Endothelial cell of umbilical vein (primary cell): Measurements from ENCODE around the gene PLLP. TPM values are rescaled to one million over a fixed set of nuclear protein-coding genes. Genes with fewer than 3 reads are reported as not detected.

Source experiments
- BruUV-seq: library from RNA; stranded (reverse); fragments of 400-500 nt; replicated peaks from 2 replicates; lab custom pipeline; 2021; lab: Mats Ljungman, UMichigan
- CTCF ChIA-PET: fragments of 300-600, 350-600 bp; sonication (Branson Sonifier 250); formaldehyde crosslinking; loops from one replicate; lab custom pipeline; 2021; ENCODE audit warnings: antibody characterized with exemption, inconsistent platforms; lab: Charles Lee
- POLR2A ChIA-PET: fragments of 300-600, 350-600 bp; sonication (Branson Sonifier 250); formaldehyde crosslinking; loops from one replicate; lab custom pipeline; 2021; ENCODE audit warnings: antibody characterized with exemption, inconsistent platforms; lab: Charles Lee
- DNase-seq: peaks from one replicate; pipeline ENCODE4 v3.0.0-alpha.2; 2011; ENCODE audit warnings: low read depth, low spot score
- FAIRE-seq: peaks from 2 replicates; lab custom pipeline; 2011; peaks lifted over from hg19 to GRCh38; lab: Jason Lieb, UNC
- H2AFZ ChIP-seq: 2 replicates; pipeline ENCODE4 v1.6.0; 2012; ENCODE audit warnings: low read depth, low read length, control low read depth, inconsistent platforms
- H3K27ac ChIP-seq: 2 replicates; pipeline ENCODE4 v1.5.1; 2011; ENCODE audit warnings: low read depth, mild to moderate bottlenecking, control low read depth, low read length, moderate library complexity; ENCODE audit not compliant: insufficient read depth
- H3K27me3 ChIP-seq, 2 experiments: 2 replicates each; pipeline versions ENCODE4 v1.6.0 to v1.6.1; 2011; ENCODE audit warnings: low read length in 2 of 2, mixed read lengths in 1 of 2; ENCODE audit not compliant: control insufficient read depth in 2 of 2, insufficient read depth in 2 of 2
- H3K36me3 ChIP-seq, 2 experiments: 2 replicates in 1 of 2; 3 replicates in 1 of 2; pipeline ENCODE4 v1.5.1; 2011; ENCODE audit warnings: low read length in 2 of 2, mild to moderate bottlenecking in 1 of 2, moderate library complexity in 1 of 2; ENCODE audit not compliant: control insufficient read depth in 2 of 2, insufficient read depth in 2 of 2; ENCODE audit errors: extremely low read depth in 1 of 2
- H3K4me1 ChIP-seq: 3 replicates; pipeline ENCODE4 v1.5.1; 2011; ENCODE audit warnings: mild to moderate bottlenecking, low read length; ENCODE audit not compliant: control insufficient read depth, insufficient read depth; ENCODE audit errors: extremely low read depth
- H3K4me2 ChIP-seq: 2 replicates; pipeline ENCODE4 v1.6.1; 2011; ENCODE audit warnings: low read length, control low read depth, mixed read lengths; ENCODE audit not compliant: insufficient read depth
- H3K4me3 ChIP-seq, 3 experiments: fragments of 200-600 bp in 1 of 3; sonication (generic), shearing (Covaris generic) in 1 of 3; replicated peaks in 1 of 3; 2 replicates each; pipeline ENCODE4 v1.5.1; 2011 to 2016; ENCODE audit warnings: control low read depth in 3 of 3, low read length in 3 of 3, mild to moderate bottlenecking in 2 of 3, inconsistent platforms in 1 of 3, low read depth in 1 of 3, moderate library complexity in 1 of 3; ENCODE audit not compliant: insufficient read depth in 1 of 3
- H3K79me2 ChIP-seq: 2 replicates; pipeline ENCODE4 v1.6.0; 2012; ENCODE audit warnings: low read length, inconsistent platforms; ENCODE audit not compliant: control insufficient read depth, insufficient read depth
- H3K9ac ChIP-seq: replicated peaks from 2 replicates; pipeline ENCODE3; 2011; ENCODE audit warnings: low read length, control low read depth; ENCODE audit not compliant: insufficient read depth; ENCODE audit errors: extremely low read depth
- H3K9me1 ChIP-seq: replicated peaks from 3 replicates; pipeline ENCODE4 v1.6.0; 2011; ENCODE audit warnings: mild to moderate bottlenecking, low read length; ENCODE audit not compliant: control insufficient read depth, insufficient read depth; ENCODE audit errors: extremely low read depth
- H3K9me3 ChIP-seq: replicated peaks from 2 replicates; pipeline ENCODE4 v1.5.1; 2012; ENCODE audit warnings: low read length, inconsistent platforms; ENCODE audit not compliant: control insufficient read depth, insufficient read depth
- H4K20me1 ChIP-seq: replicated peaks from 2 replicates; pipeline ENCODE3; 2011; ENCODE audit warnings: mild to moderate bottlenecking, low read length; ENCODE audit not compliant: control insufficient read depth, insufficient read depth; ENCODE audit errors: extremely low read depth
- CTCF ChIP-seq, 2 donors: IDR thresholded peaks; 1 replicate in 1 of 2; 2 replicates in 1 of 2; pipeline ENCODE4 v1.5.1; 2011; ENCODE audit warnings: low read length in 2 of 2, mild to moderate bottlenecking in 2 of 2, moderate library complexity in 2 of 2, control low read depth in 1 of 2, inconsistent platforms in 1 of 2, low read depth in 1 of 2; ENCODE audit not compliant: insufficient read depth in 1 of 2; ENCODE audit errors: extremely low read depth in 1 of 2
- EZH2 ChIP-seq: IDR thresholded peaks from 2 replicates; pipeline ENCODE4 v1.6.1; 2012; ENCODE audit warnings: borderline replicate concordance, low read depth, mild to moderate bottlenecking, moderate library complexity, low read length, inconsistent platforms; ENCODE audit not compliant: severe bottlenecking
- FOS ChIP-seq: IDR thresholded peaks from 2 replicates; pipeline ENCODE4 v1.6.1; 2011; ENCODE audit warnings: mild to moderate bottlenecking, low read length, moderate library complexity, borderline replicate concordance; ENCODE audit not compliant: insufficient read depth
- GATA2 ChIP-seq: IDR thresholded peaks from 2 replicates; pipeline ENCODE4 v1.7.0; 2011; ENCODE audit warnings: low read depth, mild to moderate bottlenecking, moderate library complexity, mixed read lengths, low read length; ENCODE audit not compliant: insufficient read length, insufficient read depth
- JUN ChIP-seq: IDR thresholded peaks from 2 replicates; pipeline ENCODE4 v1.6.1; 2011; ENCODE audit warnings: borderline replicate concordance, low read depth; ENCODE audit not compliant: insufficient read length, insufficient read depth
- MYC ChIP-seq: IDR thresholded peaks from one replicate; pipeline ENCODE4 v1.6.1; 2011; ENCODE audit warnings: mild to moderate bottlenecking, low read depth, low read length
- POLR2A ChIP-seq: IDR thresholded peaks from 2 replicates; pipeline ENCODE4 v1.6.1; 2012; ENCODE audit warnings: low read depth, mild to moderate bottlenecking, control low read depth, low read length
- POLR2AphosphoS5 ChIP-seq: IDR thresholded peaks from 2 replicates; pipeline ENCODE4 v1.6.1; 2012; ENCODE audit warnings: low read depth, mild to moderate bottlenecking, control low read depth, low read length, moderate library complexity; ENCODE audit not compliant: insufficient read depth
- dilution Hi-C: fragments of 300-500 bp; cut with MboI; formaldehyde crosslinking; loops from one replicate; pipeline ENCODE4 v1.15.0; 2019; ENCODE audit warnings: low sequenced_read_pairs; ENCODE audit not compliant: extremely low pct_ligation_motif_present
- intact Hi-C: fragments of 100-400 bp; cut with micrococcal nuclease; formaldehyde crosslinking; loops from one replicate; pipeline ENCODE4 v1.10.0; 2022
- polyA plus RNA-seq, 4 experiments: library from polyadenylated mRNA; depleted of rRNA in 3 of 4; stranded (reverse) in 3 of 4; unstranded in 1 of 4; fragments of >200 nt; gene quantifications; 2 replicates each; pipeline versions ENCODE4 v1.2.1 to v1.2.3, GENCODE V29; 2011 to 2012; ENCODE audit warnings: missing spikeins in 1 of 4
- total RNA-seq: library from RNA; stranded (reverse); gene quantifications from 2 replicates; pipeline ENCODE4 v1.2.3, GENCODE V29; 2021
- TF ChIP-seq, protein P1 (sequence below): IDR thresholded peaks from 2 replicates; pipeline ENCODE4 v1.6.1; 2011; ENCODE audit not compliant: insufficient read depth, insufficient read length

PLLP gene
- total and polyA plus RNA-seq, 2 donors (not counting 3 experiments of a cell fraction or from before 2014, with no cell fraction given) = 4.4 to 14.4 TPM

GRCh38 chr16:57273826-57274225, 10.6 kb downstream of the PLLP start:
- no peak for DNase-seq
- TF ChIP-seq POLR2A = no peak
- no peak for TF ChIP-seq CTCF (IDR thresholded peaks at IDR 0.05; ENCODE audit: extremely low read depth in 1 of 2, insufficient read depth in 1 of 2, low read depth in 1 of 2, low read length in 2 of 2)
- TF ChIP-seq, protein P1, sequence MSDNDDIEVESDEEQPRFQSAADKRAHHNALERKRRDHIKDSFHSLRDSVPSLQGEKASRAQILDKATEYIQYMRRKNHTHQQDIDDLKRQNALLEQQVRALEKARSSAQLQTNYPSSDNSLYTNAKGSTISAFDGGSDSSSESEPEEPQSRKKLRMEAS = no peak
- no peak for TF ChIP-seq JUN
- TF ChIP-seq GATA2 = no peak
- no peak for TF ChIP-seq EZH2
- TF ChIP-seq FOS = no peak
- TF ChIP-seq POLR2AphosphoS5 = no peak
- no peak for TF ChIP-seq MYC
- no peaks in the 10 kb centered on the region for H3K9me3 ChIP-seq
- BruUV-seq = no TSS peak
- H3K9me1 ChIP-seq = no peaks in the 10 kb centered on the region
- no peaks in the 10 kb centered on the region for H4K20me1 ChIP-seq
- POLR2A ChIA-PET = interaction anchor here (0.6 kb wide), 1 partner anchor 81 kb away, joined by 5 read pairs; no protein-coding TSS in a partner anchor
- no peak overlapping the region for H2AFZ ChIP-seq
- CTCF ChIA-PET = no interaction called here
- no peak overlapping the region for H3K4me2 ChIP-seq
- H3K79me2 ChIP-seq = no peaks in the 10 kb centered on the region
- no peaks in the 10 kb centered on the region for H3K36me3 ChIP-seq
- intact Hi-C loops (no loop called here), dilution Hi-C loops (no loop called here)
- no peak overlapping the region for H3K4me3 ChIP-seq
- H3K9ac ChIP-seq = no peak overlapping the region
- H3K4me1 ChIP-seq = peaks cover 6% of the 10 kb centered on the region
- no peak for FAIRE-seq
- no peak overlapping the region for H3K27ac ChIP-seq
- no peaks in the 10 kb centered on the region for H3K27me3 ChIP-seq
